ENCODE data around the gene CCNDBP1. TPM values are rescaled to one million over a fixed set of nuclear protein-coding genes. Genes with fewer than 3 reads are reported as not detected.

CCNDBP1 gene
- total and polyA plus RNA-seq, 2 of the 8 experiments (the other 6 are each of a cell fraction or from before 2014, with no cell fraction given) = 23.4 to 29.0 TPM

DNA sequence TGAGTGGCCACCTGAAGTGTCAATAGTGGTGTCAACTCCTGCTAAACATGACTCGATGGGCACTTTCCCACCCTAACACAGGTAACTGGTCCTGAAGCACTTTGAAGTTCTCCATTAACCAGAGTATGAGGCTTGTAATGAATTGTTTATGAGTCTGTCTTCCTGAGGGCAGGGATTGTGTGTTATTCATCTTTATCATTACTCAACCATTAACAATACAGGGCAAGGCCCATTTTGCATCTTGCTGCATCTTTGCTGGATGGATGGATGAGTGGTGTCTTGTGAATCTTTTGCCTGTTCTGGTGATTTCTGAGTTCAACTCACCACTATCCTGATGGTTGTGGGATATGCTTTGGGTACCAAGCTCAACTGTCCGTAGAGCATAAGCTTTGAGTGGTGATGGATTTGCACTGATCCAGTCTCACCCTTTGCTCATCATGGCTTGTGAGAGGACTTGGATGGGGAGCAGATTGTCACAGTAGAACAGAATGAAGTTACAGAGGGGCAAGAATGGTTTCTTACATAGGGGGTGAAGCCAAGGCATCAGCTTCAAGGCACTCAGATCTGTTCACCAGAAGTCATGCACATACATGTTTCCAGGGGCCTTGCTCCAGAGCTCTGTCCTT lies 57.9 kb downstream of the CCNDBP1 start:
- H3K9ac ChIP-seq (replicated peaks in 1 of 4; ENCODE audit: extremely low read depth in 1 of 4, low read depth in 3 of 4, low read length in 3 of 4) = no peak overlapping the region
- no peak overlapping the region for H4K8ac ChIP-seq (ENCODE audit: extremely low read depth, insufficient read depth, low read length)
- no peak overlapping the region for H2AFZ ChIP-seq (ENCODE audit: low read length)
- H3K9me3 ChIP-seq (ENCODE audit: insufficient read depth in 2 of 2, low read depth in 1 of 2, low read length in 1 of 2) = no peaks in the 10 kb centered on the region
- H2BK12ac ChIP-seq (ENCODE audit: low read depth, low read length) = no peak overlapping the region
- H2BK120ac ChIP-seq (replicated peaks; ENCODE audit: low read depth, low read length) = no peak overlapping the region
- WGBS, 2 experiments (ENCODE audit: extremely low coverage in 1 of 2, insufficient coverage in 1 of 2, insufficient read length in 1 of 2, insufficient replicate concordance in 2 of 2, low coverage in 1 of 2, low lambda C conversion rate in 2 of 2, missing lambda C conversion rate in 1 of 2) = 95% methylated on average over 2 of the region's 2 CpGs; no CpG with 5 or more reads in 1 of the 2 experiments
- H4K5ac ChIP-seq (ENCODE audit: insufficient read length, low read depth, low read length) = no peak overlapping the region
- no peak overlapping the region for H3K4me2 ChIP-seq (ENCODE audit: insufficient read depth in 1 of 2, low read depth in 2 of 2, low read length in 2 of 2)
- H4K91ac ChIP-seq (replicated peaks; ENCODE audit: insufficient read length, low read length) = no peak overlapping the region
- H3K27ac ChIP-seq (ENCODE audit: low read depth, low read length) = no peak overlapping the region
- H2BK5ac ChIP-seq (ENCODE audit: low read depth, low read length) = no peak overlapping the region
- no peaks in the 10 kb centered on the region for H3K23me2 ChIP-seq (ENCODE audit: low read depth, low read length)
- no peaks in the 10 kb centered on the region for H3K79me1 ChIP-seq (ENCODE audit: low read depth, low read length)
- H4K20me1 ChIP-seq (replicated peaks in 1 of 2; ENCODE audit: control insufficient read depth in 1 of 2, insufficient read depth in 2 of 2, low read length in 2 of 2) = no peaks in the 10 kb centered on the region
- no peaks in the 10 kb centered on the region for H3K4me1 ChIP-seq (replicated peaks in 1 of 4; ENCODE audit: control insufficient read depth in 3 of 4, insufficient read depth in 4 of 4, low read length in 3 of 4)
- no peak overlapping the region for H2AK5ac ChIP-seq (ENCODE audit: low read depth, low read length)
- CTCF ChIA-PET (ENCODE audit: partially characterized antibody) = interaction anchor here (1.0 to 6.7 kb wide), 4 partner anchors 11 to 39 kb away, joined by 3 to 39 read pairs (median 8); no protein-coding TSS in a partner anchor
- H3K79me2 ChIP-seq (ENCODE audit: control insufficient read depth in 1 of 2, insufficient read depth in 2 of 2, low read length in 2 of 2) = no peaks in the 10 kb centered on the region
- no peak overlapping the region for H2BK15ac ChIP-seq (ENCODE audit: low read length)
- H3K4me3 ChIP-seq (ENCODE audit: extremely low read depth in 1 of 4, insufficient read depth in 2 of 4, low read depth in 3 of 4, low read length in 4 of 4) = no peak overlapping the region
- H3K27me3 ChIP-seq (replicated peaks in 1 of 4; ENCODE audit: control insufficient read depth in 3 of 4, extremely low read depth in 1 of 4, insufficient read depth in 3 of 4, low read length in 3 of 4) = no peaks in the 10 kb centered on the region
- no peaks in the 10 kb centered on the region for H3K36me3 ChIP-seq (ENCODE audit: control insufficient read depth in 2 of 4, insufficient read depth in 4 of 4, low read length in 3 of 4)
- H3K4ac ChIP-seq (replicated peaks; ENCODE audit: insufficient read length, low read depth, low read length) = no peak overlapping the region
- FAIRE-seq (no peak), DNase-seq (ENCODE audit: low read depth in 1 of 2, low spot score in 2 of 2) (no peak)
- no peak overlapping the region for H3K14ac ChIP-seq (ENCODE audit: insufficient read length)
- no peak overlapping the region for H2BK20ac ChIP-seq (ENCODE audit: low read length)
- H3K18ac ChIP-seq (ENCODE audit: extremely low read depth, low read length) = no peak overlapping the region
- H3K23ac ChIP-seq (ENCODE audit: insufficient read length) = no peak overlapping the region
- H3K56ac ChIP-seq (replicated peaks; ENCODE audit: insufficient read length, low read depth, low read length) = no peak overlapping the region
- no peak for TF ChIP-seq KDM4A (IDR thresholded peaks at IDR 0.05; ENCODE audit: low read depth, low read length, severe bottlenecking)
- no peak for TF ChIP-seq SAP30 (IDR thresholded peaks at IDR 0.05; ENCODE audit: insufficient read depth, insufficient replicate concordance, low read length)
- TF ChIP-seq RXRA (IDR thresholded peaks at IDR 0.05; ENCODE audit: insufficient read depth, low read depth, low read length) = no peak
- no peak for TF ChIP-seq KDM1A (IDR thresholded peaks at IDR 0.05; ENCODE audit: borderline replicate concordance, low read length)
- no peak for TF ChIP-seq SP1 (IDR thresholded peaks at IDR 0.05; ENCODE audit: low read depth, low read length)
- no peak for TF ChIP-seq CTBP2 (IDR thresholded peaks at IDR 0.05; ENCODE audit: borderline replicate concordance, insufficient read depth, insufficient read length, low read length)
- TF ChIP-seq HDAC2 (IDR thresholded peaks at IDR 0.05; ENCODE audit: borderline replicate concordance in 1 of 2, low read depth in 2 of 2, low read length in 2 of 2) = no peak
- no peak for TF ChIP-seq YY1 (IDR thresholded peaks at IDR 0.05; ENCODE audit: low read depth, low read length)
- TF ChIP-seq, protein P1, sequence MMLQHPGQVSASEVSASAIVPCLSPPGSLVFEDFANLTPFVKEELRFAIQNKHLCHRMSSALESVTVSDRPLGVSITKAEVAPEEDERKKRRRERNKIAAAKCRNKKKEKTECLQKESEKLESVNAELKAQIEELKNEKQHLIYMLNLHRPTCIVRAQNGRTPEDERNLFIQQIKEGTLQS (IDR thresholded peaks at IDR 0.05; ENCODE audit: insufficient read depth, low read depth, low read length) = no peak
- no peak for TF ChIP-seq EZH2 (IDR thresholded peaks at IDR 0.05; ENCODE audit: low read depth, low read length, severe bottlenecking)
- TF ChIP-seq CEBPB (IDR thresholded peaks at IDR 0.05; ENCODE audit: low read depth, low read length) = no peak
- POLR2A ChIA-PET (ENCODE audit: partially characterized antibody) = no interaction called here

Measured in H1 (cell line).